SK-N-SH treated with all-trans-retinoic acid at 6 μM for 48 hours (cell line): ENCODE data around the gene UBE2I.

Experiments used
- ATAC-seq: fragments of 200-7000 bp; cut with Tn5 transposase; 3 replicates; pipeline ENCODE4 v1.9.1; 2020; ENCODE audit warnings: mild to moderate bottlenecking, moderate library complexity
- ARNTL ChIP-seq: fragments of 450-650 bp; formaldehyde crosslinking; IDR thresholded peaks from 2 replicates; pipeline ENCODE4 v1.5.0; 2020; ENCODE audit warnings: low read depth, mild to moderate bottlenecking, moderate library complexity, borderline replicate concordance
- BACH2 ChIP-seq: fragments of 250-450 bp; sonication (Bioruptor Pico); IDR thresholded peaks from 2 replicates; pipeline ENCODE4 v1.9.0; 2021; ENCODE audit warnings: mild to moderate bottlenecking, borderline replicate concordance
- CREB5 ChIP-seq: fragments of 250-450 bp; sonication (Bioruptor Pico); IDR thresholded peaks from 2 replicates; pipeline ENCODE4 v1.5.1; 2020; ENCODE audit warnings: low read depth, mild to moderate bottlenecking, moderate library complexity
- CSDC2 ChIP-seq: fragments of 250-450 bp; sonication (Bioruptor Pico); IDR thresholded peaks from 2 replicates; pipeline ENCODE4 v1.5.0; 2020; ENCODE audit warnings: mild to moderate bottlenecking, moderate library complexity
- CSRNP3 ChIP-seq: fragments of 250-450 bp; sonication (Bioruptor Pico); IDR thresholded peaks from 2 replicates; pipeline ENCODE4 v1.5.1; 2021; ENCODE audit warnings: mild to moderate bottlenecking, moderate library complexity
- ESRRG ChIP-seq: fragments of 250-450 bp; sonication (Bioruptor Pico); IDR thresholded peaks from 2 replicates; pipeline ENCODE4 v1.6.1; 2021; ENCODE audit warnings: mild to moderate bottlenecking
- GLIS3 ChIP-seq: fragments of 250-450 bp; sonication (Bioruptor Pico); IDR thresholded peaks from 2 replicates; pipeline ENCODE4 v1.5.0; 2020; ENCODE audit warnings: mild to moderate bottlenecking, moderate library complexity
- ISL1 ChIP-seq: fragments of 250-450 bp; sonication (Bioruptor Pico); IDR thresholded peaks from 2 replicates; pipeline ENCODE4 v2.1.2; 2022; ENCODE audit warnings: mild to moderate bottlenecking, moderate library complexity
- OSR1 ChIP-seq: fragments of 250-450 bp; sonication (Bioruptor Pico); IDR thresholded peaks from 2 replicates; pipeline ENCODE4 v1.8.0; 2022; ENCODE audit warnings: moderate library complexity, mild to moderate bottlenecking, inconsistent platforms
- PATZ1 ChIP-seq: fragments of 250-450 bp; sonication (Bioruptor Pico); IDR thresholded peaks from 2 replicates; pipeline ENCODE4 v1.8.0; 2020; ENCODE audit warnings: mild to moderate bottlenecking, moderate library complexity, borderline replicate concordance
- PPARA ChIP-seq: fragments of 250-450 bp; sonication (Bioruptor Pico); IDR thresholded peaks from 2 replicates; pipeline ENCODE4 v1.5.0; 2020; ENCODE audit warnings: mild to moderate bottlenecking, borderline replicate concordance
- RARB ChIP-seq: fragments of 250-450 bp; sonication (Bioruptor Pico); IDR thresholded peaks from 2 replicates; pipeline ENCODE4 v1.8.0; 2021; ENCODE audit warnings: mild to moderate bottlenecking, moderate library complexity
- SNAI2 ChIP-seq: fragments of 250-450 bp; sonication (Bioruptor Pico); IDR thresholded peaks from 2 replicates; pipeline ENCODE4 v1.5.0; 2020; ENCODE audit warnings: mild to moderate bottlenecking, moderate library complexity
- TCF4 ChIP-seq: fragments of 250-450 bp; sonication (Bioruptor Pico); IDR thresholded peaks from 2 replicates; pipeline ENCODE4 v1.8.0; 2021; ENCODE audit warnings: mild to moderate bottlenecking, moderate library complexity, borderline replicate concordance
- TOX ChIP-seq: fragments of 250-450 bp; sonication (Bioruptor Pico); IDR thresholded peaks from 2 replicates; pipeline ENCODE4 v1.8.0; 2021; ENCODE audit warnings: mild to moderate bottlenecking, moderate library complexity, borderline replicate concordance
- ZC3H10 ChIP-seq: fragments of 250-450 bp; sonication (Bioruptor Pico); IDR thresholded peaks from 2 replicates; pipeline ENCODE4 v1.5.1; 2021; ENCODE audit warnings: mild to moderate bottlenecking, moderate library complexity
- ZFP3 ChIP-seq: fragments of 250-450 bp; sonication (Bioruptor Pico); IDR thresholded peaks from 2 replicates; pipeline ENCODE4 v1.5.0; 2020; ENCODE audit warnings: mild to moderate bottlenecking, moderate library complexity
- ZFP30 ChIP-seq: fragments of 450-650 bp; formaldehyde crosslinking; IDR thresholded peaks from 2 replicates; pipeline ENCODE4 v1.5.0; 2022; ENCODE audit warnings: mild to moderate bottlenecking, moderate library complexity
- ZNF565 ChIP-seq: fragments of 450-650 bp; formaldehyde crosslinking; conservative IDR thresholded peaks from 2 replicates; pipeline ENCODE4 v1.5.0; 2020; ENCODE audit warnings: low read depth, mild to moderate bottlenecking, moderate library complexity
- ZNF70 ChIP-seq: fragments of 450-650 bp; formaldehyde crosslinking; IDR thresholded peaks from 2 replicates; pipeline ENCODE4 v1.5.0; 2020; ENCODE audit warnings: mild to moderate bottlenecking, moderate library complexity
- ZNF8 ChIP-seq: fragments of 450-650 bp; formaldehyde crosslinking; IDR thresholded peaks from 2 replicates; pipeline ENCODE4 v1.5.0; 2020; ENCODE audit warnings: mild to moderate bottlenecking, moderate library complexity
- TF ChIP-seq, protein P1 (sequence below): fragments of 250-450 bp; sonication (Bioruptor Pico); IDR thresholded peaks from 2 replicates; pipeline ENCODE4 v1.8.0; 2021; ENCODE audit warnings: low read depth, mild to moderate bottlenecking, moderate library complexity, borderline replicate concordance
- TF ChIP-seq, protein P2 (sequence below): fragments of 250-450 bp; sonication (Bioruptor Pico); IDR thresholded peaks from 2 replicates; pipeline ENCODE4 v1.5.0; 2020; ENCODE audit warnings: mild to moderate bottlenecking, moderate library complexity

Gene UBE2I

DNA sequence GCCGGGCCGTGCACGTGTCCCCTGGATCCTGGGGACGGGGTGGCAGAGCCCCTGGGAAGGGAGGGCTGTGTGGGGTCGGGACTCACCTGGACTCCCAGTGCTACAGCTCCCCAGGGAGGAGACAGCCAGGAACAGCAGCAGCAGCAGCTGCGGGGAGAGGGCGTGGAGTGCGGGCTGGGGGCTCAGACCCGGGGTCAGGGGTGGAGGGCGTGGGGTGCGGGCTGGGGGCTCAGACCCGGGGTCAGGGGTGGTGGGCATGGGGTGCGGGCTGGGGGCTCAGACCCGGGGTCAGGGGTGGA, 32.9 kb upstream of the UBE2I start:
- no peak for ATAC-seq
- TF ChIP-seq ISL1 (CRISPR knock-in tag) (no peak), BACH2 (CRISPR knock-in tag) (no peak), CREB5 (CRISPR knock-in tag) (no peak), ZNF8 (no peak), RARB (CRISPR knock-in tag) (no peak), ARNTL (CRISPR knock-in tag) (no peak), ZFP3 (no peak), ZC3H10 (CRISPR knock-in tag) (no peak)
- TF ChIP-seq, protein P1, sequence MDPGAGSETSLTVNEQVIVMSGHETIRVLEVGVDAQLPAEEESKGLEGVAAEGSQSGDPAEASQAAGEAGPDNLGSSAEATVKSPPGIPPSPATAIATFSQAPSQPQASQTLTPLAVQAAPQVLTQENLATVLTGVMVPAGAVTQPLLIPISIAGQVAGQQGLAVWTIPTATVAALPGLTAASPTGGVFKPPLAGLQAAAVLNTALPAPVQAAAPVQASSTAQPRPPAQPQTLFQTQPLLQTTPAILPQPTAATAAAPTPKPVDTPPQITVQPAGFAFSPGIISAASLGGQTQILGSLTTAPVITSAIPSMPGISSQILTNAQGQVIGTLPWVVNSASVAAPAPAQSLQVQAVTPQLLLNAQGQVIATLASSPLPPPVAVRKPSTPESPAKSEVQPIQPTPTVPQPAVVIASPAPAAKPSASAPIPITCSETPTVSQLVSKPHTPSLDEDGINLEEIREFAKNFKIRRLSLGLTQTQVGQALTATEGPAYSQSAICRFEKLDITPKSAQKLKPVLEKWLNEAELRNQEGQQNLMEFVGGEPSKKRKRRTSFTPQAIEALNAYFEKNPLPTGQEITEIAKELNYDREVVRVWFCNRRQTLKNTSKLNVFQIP (CRISPR knock-in tag) = no peak

- TF ChIP-seq TOX (CRISPR knock-in tag) (no peak), ARNTL (CRISPR knock-in tag) (no peak), CSRNP3 (no peak), TCF4 (CRISPR knock-in tag) (no peak), CSDC2 (no peak), OSR1 (CRISPR knock-in tag) (no peak), PPARA (CRISPR knock-in tag) (no peak), ZFP30 (no peak)
- TF ChIP-seq, protein P2, sequence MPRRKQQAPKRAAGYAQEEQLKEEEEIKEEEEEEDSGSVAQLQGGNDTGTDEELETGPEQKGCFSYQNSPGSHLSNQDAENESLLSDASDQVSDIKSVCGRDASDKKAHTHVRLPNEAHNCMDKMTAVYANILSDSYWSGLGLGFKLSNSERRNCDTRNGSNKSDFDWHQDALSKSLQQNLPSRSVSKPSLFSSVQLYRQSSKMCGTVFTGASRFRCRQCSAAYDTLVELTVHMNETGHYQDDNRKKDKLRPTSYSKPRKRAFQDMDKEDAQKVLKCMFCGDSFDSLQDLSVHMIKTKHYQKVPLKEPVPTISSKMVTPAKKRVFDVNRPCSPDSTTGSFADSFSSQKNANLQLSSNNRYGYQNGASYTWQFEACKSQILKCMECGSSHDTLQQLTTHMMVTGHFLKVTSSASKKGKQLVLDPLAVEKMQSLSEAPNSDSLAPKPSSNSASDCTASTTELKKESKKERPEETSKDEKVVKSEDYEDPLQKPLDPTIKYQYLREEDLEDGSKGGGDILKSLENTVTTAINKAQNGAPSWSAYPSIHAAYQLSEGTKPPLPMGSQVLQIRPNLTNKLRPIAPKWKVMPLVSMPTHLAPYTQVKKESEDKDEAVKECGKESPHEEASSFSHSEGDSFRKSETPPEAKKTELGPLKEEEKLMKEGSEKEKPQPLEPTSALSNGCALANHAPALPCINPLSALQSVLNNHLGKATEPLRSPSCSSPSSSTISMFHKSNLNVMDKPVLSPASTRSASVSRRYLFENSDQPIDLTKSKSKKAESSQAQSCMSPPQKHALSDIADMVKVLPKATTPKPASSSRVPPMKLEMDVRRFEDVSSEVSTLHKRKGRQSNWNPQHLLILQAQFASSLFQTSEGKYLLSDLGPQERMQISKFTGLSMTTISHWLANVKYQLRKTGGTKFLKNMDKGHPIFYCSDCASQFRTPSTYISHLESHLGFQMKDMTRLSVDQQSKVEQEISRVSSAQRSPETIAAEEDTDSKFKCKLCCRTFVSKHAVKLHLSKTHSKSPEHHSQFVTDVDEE = no peak
- ATAC-seq = no peak
These were observed 32.3 kb upstream of the UBE2I start for GRCh38 chr16:1277151-1277598.

- ATAC-seq = 0 out of 3 replicates have a peak, but pooled peaks have one; percentile 9
- no peak for TF ChIP-seq PPARA (CRISPR knock-in tag)
- TF ChIP-seq TCF4 (CRISPR knock-in tag) = no peak
- no peak for TF ChIP-seq ESRRG (CRISPR knock-in tag)
- TF ChIP-seq ZNF8 = no peak
- TF ChIP-seq ISL1 (CRISPR knock-in tag) = no peak
- TF ChIP-seq, protein P2 = no peak
- no peak for TF ChIP-seq ZNF70 (CRISPR knock-in tag)
- TF ChIP-seq PATZ1 = no peak
- TF ChIP-seq ARNTL (CRISPR knock-in tag) = no peak
- TF ChIP-seq ZNF565 = no peak
- TF ChIP-seq SNAI2 (CRISPR knock-in tag) = no peak
- TF ChIP-seq BACH2 (CRISPR knock-in tag) = no peak
- TF ChIP-seq CSDC2 = no peak
- no peak for TF ChIP-seq CSRNP3
- no peak for TF ChIP-seq GLIS3 (CRISPR knock-in tag)
- no peak for TF ChIP-seq TOX (CRISPR knock-in tag)
- no peak for TF ChIP-seq RARB (CRISPR knock-in tag)
- TF ChIP-seq OSR1 (CRISPR knock-in tag) = no peak
- TF ChIP-seq ZFP3 = no peak
These were observed 31.7 kb upstream of the UBE2I start for GRCh38 chr16:1277617-1278282.
